C4-2B (cell line): ENCODE data around the gene HOXB2.

Experiments
- H3K27ac ChIP-seq: fragments of 450-650 bp; 2 replicates; pipeline ENCODE4 v1.5.1; 2017
- CTCF ChIP-seq: fragments of 450-650 bp; conservative IDR thresholded peaks from 2 replicates; pipeline ENCODE4 v1.5.1; 2017; ENCODE audit warnings: mild to moderate bottlenecking
- ZFX ChIP-seq: fragments of 450-650 bp; IDR thresholded peaks from 2 replicates; pipeline ENCODE4 v1.6.1; 2017

The HOXB2 gene

DNA sequence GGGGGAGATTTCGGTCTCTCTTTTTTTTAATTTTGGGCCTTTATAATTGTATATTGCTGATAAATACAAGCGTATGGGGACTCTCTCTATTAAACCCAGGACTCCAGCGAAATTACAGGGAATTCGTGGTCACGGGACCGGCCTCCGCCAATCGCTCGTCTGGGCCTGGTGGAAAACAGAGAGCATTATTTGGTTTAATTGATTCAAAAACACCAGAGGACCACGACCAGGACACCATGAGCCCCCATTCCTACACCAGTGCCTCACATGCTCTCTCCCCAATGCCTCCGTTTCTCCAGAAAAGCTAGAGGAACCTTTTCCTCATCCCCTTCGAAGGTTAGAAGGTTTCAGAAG is at the start of gene HOXB2:
TSS of gene HOXB2 (minus strand) at position 88 of the 354 bp plus-strand sequence. CDS start 198 bp downstream, outside the sequence.
- TF ChIP-seq ZFX (no peak), CTCF (no peak)
- no peak within 1 kb of the TSS for H3K27ac ChIP-seq

DNA sequence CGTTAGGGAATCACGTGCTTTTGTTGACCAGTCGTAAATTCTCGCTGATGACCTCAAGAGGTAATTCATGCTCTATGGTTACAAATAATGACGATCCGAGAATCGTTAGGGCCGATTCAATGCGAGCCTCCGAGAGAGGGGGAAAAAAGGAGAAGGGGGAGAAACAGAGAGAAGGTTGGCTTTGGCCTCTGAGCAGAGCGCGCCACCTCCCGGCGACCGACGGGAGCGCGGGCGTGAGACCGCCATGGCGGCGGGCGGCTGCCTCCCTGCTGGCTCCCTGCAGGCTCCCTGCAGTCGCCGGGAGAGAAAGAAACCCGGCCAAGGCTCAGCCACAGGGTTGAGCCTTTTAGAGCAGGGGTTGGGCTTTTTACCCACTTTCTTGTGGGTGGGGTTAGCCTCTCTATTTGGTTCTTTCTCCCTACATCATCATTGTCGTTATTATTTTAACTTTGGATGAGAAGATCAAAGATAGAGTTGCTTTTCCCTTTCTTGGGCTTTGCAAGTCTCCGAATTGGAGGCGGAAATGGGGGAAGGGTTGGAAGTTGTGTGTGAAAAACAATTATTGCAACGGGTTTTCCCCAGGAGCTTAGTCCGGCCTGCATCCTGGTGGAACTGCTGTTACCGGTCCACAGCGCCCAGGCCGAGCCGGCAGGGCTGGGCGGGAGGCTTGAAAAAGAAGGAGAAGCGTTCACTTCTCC is 49.1 kb upstream of the HOXB2 start:
- TF ChIP-seq ZFX (no peak), CTCF (peak; percentile 98)
- H3K27ac ChIP-seq = no peak overlapping the region

DNA sequence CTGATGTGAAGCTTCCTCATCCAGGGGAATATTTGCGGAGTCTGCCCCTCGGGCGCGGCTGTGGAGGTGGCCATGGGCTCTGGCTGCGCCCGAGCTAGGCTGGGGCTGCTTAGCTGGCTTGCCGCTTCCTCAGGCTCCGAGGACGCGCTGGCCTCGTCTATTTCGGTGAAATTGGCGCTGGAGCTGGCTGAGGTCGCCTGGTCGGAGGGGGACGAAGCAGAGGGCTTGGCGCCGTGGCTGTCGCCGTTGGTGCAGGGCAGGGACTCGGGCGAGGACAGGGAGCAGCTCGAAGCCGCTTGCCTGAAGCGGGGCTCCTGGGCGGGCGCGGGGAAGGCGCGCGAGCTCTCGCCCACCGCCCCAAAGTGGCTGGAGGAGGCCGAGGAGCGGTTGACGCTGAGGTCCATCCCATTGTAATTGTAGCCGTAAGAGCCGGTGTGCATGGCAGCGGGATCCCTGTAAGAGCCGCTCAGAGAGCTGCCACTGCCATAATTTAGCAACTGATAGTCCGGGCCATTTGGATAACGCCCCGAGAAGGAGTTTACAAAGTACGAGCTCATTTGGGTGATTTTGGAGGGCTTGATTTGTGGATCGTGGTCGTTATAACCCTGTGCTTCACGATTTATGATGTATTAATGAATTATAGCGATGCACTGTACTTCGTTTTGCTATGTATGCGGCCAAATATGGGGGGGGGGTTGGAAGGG is 48.4 kb upstream of the HOXB2 start, which contains the start of gene HOXB5:
TSS of gene HOXB5 (minus strand) at position 654 of the 704 bp plus-strand sequence. CDS start at position 557, 97 bp downstream.
- no peak for TF ChIP-seq ZFX
- 0 out of 2 replicates have a peak, but pooled peaks have one; percentile 68 for TF ChIP-seq CTCF
- H3K27ac ChIP-seq = no peak within 1 kb of the TSS

GRCh38 chr17:48592577-48592976 is 47.7 kb upstream of the HOXB2 start:
- TF ChIP-seq ZFX (no peak), CTCF (no peak)
- no peak overlapping the region for H3K27ac ChIP-seq

GRCh38 chr17:48592057-48592514 is 47.2 kb upstream of the HOXB2 start:
- TF ChIP-seq CTCF (no peak), ZFX (no peak)
- no peak overlapping the region for H3K27ac ChIP-seq

DNA sequence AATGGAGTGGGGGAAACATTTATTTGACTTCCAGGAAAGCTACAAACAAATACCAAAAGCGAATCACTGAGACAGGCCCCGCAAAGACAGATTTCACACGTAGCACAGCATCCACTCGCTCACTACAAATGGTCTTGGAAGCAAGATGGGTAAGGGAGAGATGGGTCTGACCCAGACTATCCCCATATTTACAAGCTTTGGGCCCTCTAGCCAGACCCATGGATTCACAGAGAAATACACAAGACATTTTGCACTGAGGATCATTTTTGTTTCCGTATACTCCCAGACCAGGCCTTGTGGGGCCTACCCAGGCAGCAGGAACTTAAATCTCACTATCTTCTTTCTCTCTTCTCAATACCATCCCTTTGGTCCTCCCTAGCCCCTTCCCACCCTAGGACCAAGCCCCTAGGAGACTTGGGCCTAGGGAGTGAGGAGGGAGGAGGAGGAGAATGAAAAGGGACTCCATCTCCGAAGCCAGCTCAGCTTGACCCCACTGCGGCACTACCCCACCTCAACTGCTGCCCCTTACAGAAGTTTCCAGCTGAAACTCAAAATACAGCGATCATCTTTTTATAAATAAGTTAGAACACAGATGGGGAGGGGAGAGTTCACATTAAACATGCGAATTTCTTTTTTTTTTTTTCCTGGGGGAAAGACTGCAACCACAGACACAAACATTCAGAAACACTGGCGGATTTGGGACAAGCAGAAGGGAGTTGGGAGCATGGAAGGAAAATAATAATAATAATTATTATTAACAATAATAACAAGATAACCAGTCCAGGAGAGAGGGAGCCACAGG is 46.5 kb upstream of the HOXB2 start:
- H3K27ac ChIP-seq = no peak overlapping the region
- TF ChIP-seq CTCF = no peak
